C4-2B (cell line): ENCODE results near the gene SLC37A3.

Source experiments
- ZFX ChIP-seq: fragments of 450-650 bp; IDR thresholded peaks from 2 replicates; pipeline ENCODE4 v1.6.1; 2017
- TF ChIP-seq, protein P1 (sequence below): fragments of 450-650 bp; conservative IDR thresholded peaks from 2 replicates; pipeline ENCODE4 v1.5.1; 2017; ENCODE audit warnings: mild to moderate bottlenecking

DNA sequence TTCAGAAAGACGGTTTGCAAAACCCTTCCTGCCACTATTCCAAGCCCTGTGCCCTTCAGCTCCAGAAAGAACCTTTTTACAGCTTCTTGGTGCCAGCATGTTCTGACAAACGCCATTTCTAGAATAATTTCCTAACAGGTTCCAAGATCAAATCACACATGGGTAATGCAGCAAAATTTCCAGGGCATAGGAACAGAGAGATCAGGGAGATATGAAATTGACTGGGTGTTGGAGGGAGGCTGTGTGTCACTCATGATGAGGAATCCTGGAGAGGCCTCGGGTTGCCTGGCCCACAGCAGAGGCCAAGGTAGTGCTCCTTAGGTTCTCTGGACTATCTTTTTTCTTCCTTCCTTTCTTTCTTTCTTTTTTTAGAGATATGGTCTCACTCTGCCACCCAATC is 35.1 kb upstream of the SLC37A3 start:
- TF ChIP-seq, protein P1, sequence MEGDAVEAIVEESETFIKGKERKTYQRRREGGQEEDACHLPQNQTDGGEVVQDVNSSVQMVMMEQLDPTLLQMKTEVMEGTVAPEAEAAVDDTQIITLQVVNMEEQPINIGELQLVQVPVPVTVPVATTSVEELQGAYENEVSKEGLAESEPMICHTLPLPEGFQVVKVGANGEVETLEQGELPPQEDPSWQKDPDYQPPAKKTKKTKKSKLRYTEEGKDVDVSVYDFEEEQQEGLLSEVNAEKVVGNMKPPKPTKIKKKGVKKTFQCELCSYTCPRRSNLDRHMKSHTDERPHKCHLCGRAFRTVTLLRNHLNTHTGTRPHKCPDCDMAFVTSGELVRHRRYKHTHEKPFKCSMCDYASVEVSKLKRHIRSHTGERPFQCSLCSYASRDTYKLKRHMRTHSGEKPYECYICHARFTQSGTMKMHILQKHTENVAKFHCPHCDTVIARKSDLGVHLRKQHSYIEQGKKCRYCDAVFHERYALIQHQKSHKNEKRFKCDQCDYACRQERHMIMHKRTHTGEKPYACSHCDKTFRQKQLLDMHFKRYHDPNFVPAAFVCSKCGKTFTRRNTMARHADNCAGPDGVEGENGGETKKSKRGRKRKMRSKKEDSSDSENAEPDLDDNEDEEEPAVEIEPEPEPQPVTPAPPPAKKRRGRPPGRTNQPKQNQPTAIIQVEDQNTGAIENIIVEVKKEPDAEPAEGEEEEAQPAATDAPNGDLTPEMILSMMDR, result no peak
- no peak for TF ChIP-seq ZFX
